HEK293T (cell line): ENCODE measurements around the gene LTBP2.

ENCODE experiments used
- CTCF ChIA-PET: fragments of 350-600 bp; formaldehyde crosslinking; extraction: SDS; loops from one replicate; lab custom pipeline; 2021; ENCODE audit warnings: antibody characterized with exemption, inconsistent platforms; lab: Yijun Ruan, JAX
- POLR2A ChIA-PET: fragments of 350-600 bp; formaldehyde crosslinking; extraction: SDS; loops from one replicate; lab custom pipeline; 2020; ENCODE audit warnings: antibody characterized with exemption, inconsistent platforms; lab: Yijun Ruan, JAX
- DNase-seq: peaks from one replicate; pipeline ENCODE4 v3.0.0; 2012; ENCODE audit warnings: mixed read lengths; ENCODE audit errors: extremely low spot score
- ARNT ChIP-seq: fragments of 450-650 bp; IDR thresholded peaks from 2 replicates; pipeline ENCODE4 v1.6.1; 2017; ENCODE audit warnings: mild to moderate bottlenecking
- BHLHE40 ChIP-seq: fragments of 450-650 bp; IDR thresholded peaks from 2 replicates; pipeline ENCODE4 v1.6.1; 2016; ENCODE audit warnings: mild to moderate bottlenecking, moderate library complexity, borderline replicate concordance
- CTBP1 ChIP-seq: fragments of 450-650 bp; IDR thresholded peaks from 2 replicates; pipeline ENCODE4 v1.6.1; 2016; ENCODE audit warnings: borderline replicate concordance
- ELF4 ChIP-seq: fragments of 450-650 bp; IDR thresholded peaks from 2 replicates; pipeline ENCODE4 v1.6.1; 2017; ENCODE audit warnings: antibody characterized with exemption
- FOXA1 ChIP-seq: fragments of 450-650 bp; IDR thresholded peaks from 2 replicates; pipeline ENCODE4 v1.6.1; 2016; ENCODE audit warnings: mild to moderate bottlenecking
- FOXK2 ChIP-seq: fragments of 450-650 bp; IDR thresholded peaks from 2 replicates; pipeline ENCODE4 v1.6.1; 2016; ENCODE audit warnings: mild to moderate bottlenecking
- FOXM1 ChIP-seq: fragments of 450-650 bp; IDR thresholded peaks from 2 replicates; pipeline ENCODE4 v1.6.1; 2017; ENCODE audit warnings: mild to moderate bottlenecking, borderline replicate concordance
- HDGF ChIP-seq: fragments of 450-650 bp; IDR thresholded peaks from 2 replicates; pipeline ENCODE4 v1.6.1; 2017; ENCODE audit warnings: antibody characterized with exemption, borderline replicate concordance
- L3MBTL2 ChIP-seq: fragments of 450-650 bp; conservative IDR thresholded peaks from 2 replicates; pipeline ENCODE4 v1.6.1; 2016; ENCODE audit warnings: mild to moderate bottlenecking
- LEF1 ChIP-seq: fragments of 450-650 bp; IDR thresholded peaks from 2 replicates; pipeline ENCODE4 v1.6.1; 2017; ENCODE audit warnings: mild to moderate bottlenecking, borderline replicate concordance
- NFRKB ChIP-seq: fragments of 450-650 bp; IDR thresholded peaks from 2 replicates; pipeline ENCODE4 v1.6.1; 2016; ENCODE audit warnings: mild to moderate bottlenecking, moderate library complexity
- PKNOX1 ChIP-seq: fragments of 450-650 bp; IDR thresholded peaks from 2 replicates; pipeline ENCODE4 v1.6.1; 2016
- SP1 ChIP-seq: fragments of 450-650 bp; IDR thresholded peaks from 2 replicates; pipeline ENCODE4 v1.6.1; 2017
- SUZ12 ChIP-seq: fragments of 450-650 bp; IDR thresholded peaks from 2 replicates; pipeline ENCODE4 v1.6.1; 2016; ENCODE audit warnings: mild to moderate bottlenecking
- TARDBP ChIP-seq: fragments of 450-650 bp; IDR thresholded peaks from 2 replicates; pipeline ENCODE4 v1.6.1; 2016
- ZNF384 ChIP-seq: fragments of 450-650 bp; IDR thresholded peaks from 2 replicates; pipeline ENCODE4 v1.6.1; 2016

The LTBP2 gene

GRCh38 chr14:74469548-74470518 lies 142.2 kb downstream of the LTBP2 start:
- TF ChIP-seq FOXK2, result no peak
- no peak for TF ChIP-seq SP1
- no peak for TF ChIP-seq ELF4
- TF ChIP-seq PKNOX1, result no peak
- TF ChIP-seq FOXM1, result no peak
- TF ChIP-seq CTBP1, result no peak
- no peak for TF ChIP-seq HDGF
- TF ChIP-seq NFRKB, result no peak
- no peak for TF ChIP-seq L3MBTL2
- TF ChIP-seq ARNT, result no peak
- no peak for TF ChIP-seq TARDBP
- TF ChIP-seq BHLHE40, result no peak
- no peak for TF ChIP-seq ZNF384
- TF ChIP-seq LEF1, result no peak
- TF ChIP-seq FOXA1, result no peak
- ChIA-PET POLR2A (interaction anchor here (1.0 kb wide), 1 partner anchor 30 kb away, joined by 3 read pairs; no protein-coding TSS in a partner anchor), CTCF (no interaction called here)
- no peak for DNase-seq

GRCh38 chr14:74468513-74468912 lies 143.5 kb downstream of the LTBP2 start:
- CTCF ChIA-PET, result interaction anchor here (1.0 kb wide), 1 partner anchor 12 kb away, joined by 3 read pairs; no protein-coding TSS in a partner anchor
- POLR2A ChIA-PET, result interaction anchor here (0.6 kb wide), 1 partner anchor 105 kb away, joined by 3 read pairs; no protein-coding TSS in a partner anchor
- DNase-seq, result no peak
- TF ChIP-seq SP1, result no peak

GRCh38 chr14:74465335-74465734 lies 146.7 kb downstream of the LTBP2 start:
- no peak for DNase-seq
- TF ChIP-seq BHLHE40, result no peak
- TF ChIP-seq FOXK2, result no peak
- no peak for TF ChIP-seq TARDBP
- TF ChIP-seq PKNOX1, result no peak
- TF ChIP-seq LEF1, result no peak
- no peak for TF ChIP-seq L3MBTL2
- no peak for TF ChIP-seq NFRKB
- TF ChIP-seq SUZ12, result no peak
- no peak for TF ChIP-seq HDGF
- TF ChIP-seq FOXM1, result no peak
- no peak for TF ChIP-seq ZNF384
- TF ChIP-seq CTBP1, result no peak
- no peak for TF ChIP-seq FOXA1
- TF ChIP-seq SP1, result no peak
- no peak for TF ChIP-seq ARNT
- TF ChIP-seq ELF4, result no peak
- ChIA-PET CTCF (no interaction called here), POLR2A (no interaction called here)

- no peak for DNase-seq
- TF ChIP-seq SUZ12 (no peak), LEF1 (no peak), CTBP1 (no peak), FOXM1 (no peak), ZNF384 (no peak), NFRKB (no peak), PKNOX1 (no peak), FOXA1 (no peak), FOXK2 (no peak), SP1 (no peak), BHLHE40 (no peak), L3MBTL2 (no peak), ELF4 (no peak), TARDBP (no peak), ARNT (no peak)
- ChIA-PET CTCF (no interaction called here), POLR2A (no interaction called here)
These were observed 147.3 kb downstream of the LTBP2 start for GRCh38 chr14:74464785-74465184.

- TF ChIP-seq ARNT (no peak), FOXM1 (no peak), ELF4 (no peak), NFRKB (no peak), ZNF384 (no peak), TARDBP (no peak), BHLHE40 (no peak), CTBP1 (no peak), L3MBTL2 (no peak), SUZ12 (no peak), SP1 (no peak), PKNOX1 (no peak), FOXA1 (no peak), FOXK2 (no peak), LEF1 (no peak), HDGF (no peak)
- no peak for DNase-seq
- ChIA-PET POLR2A (no interaction called here), CTCF (interaction anchor here (0.5 kb wide), 1 partner anchor 8 kb away, joined by 3 read pairs; no protein-coding TSS in a partner anchor)
These were observed 148.3 kb downstream of the LTBP2 start for GRCh38 chr14:74463697-74464096.
